Endothelial cell of umbilical vein (primary cell): ENCODE results near the gene ABLIM2. TPM values are rescaled to one million over a fixed set of nuclear protein-coding genes. Genes with fewer than 3 reads are reported as not detected.

Source experiments
- BruUV-seq: library from RNA; stranded (reverse); fragments of 400-500 nt; replicated peaks from 2 replicates; lab custom pipeline; 2021; lab: Mats Ljungman, UMichigan
- CTCF ChIA-PET: fragments of 300-600, 350-600 bp; sonication (Branson Sonifier 250); formaldehyde crosslinking; loops from one replicate; lab custom pipeline; 2021; ENCODE audit warnings: antibody characterized with exemption, inconsistent platforms; lab: Charles Lee
- POLR2A ChIA-PET: fragments of 300-600, 350-600 bp; sonication (Branson Sonifier 250); formaldehyde crosslinking; loops from one replicate; lab custom pipeline; 2021; ENCODE audit warnings: antibody characterized with exemption, inconsistent platforms; lab: Charles Lee
- DNase-seq: peaks from one replicate; pipeline ENCODE4 v3.0.0-alpha.2; 2011; ENCODE audit warnings: low read depth, low spot score
- FAIRE-seq: peaks from 2 replicates; lab custom pipeline; 2011; peaks lifted over from hg19 to GRCh38; lab: Jason Lieb, UNC
- H2AFZ ChIP-seq: 2 replicates; pipeline ENCODE4 v1.6.0; 2012; ENCODE audit warnings: low read depth, low read length, control low read depth, inconsistent platforms
- H3K27ac ChIP-seq: 2 replicates; pipeline ENCODE4 v1.5.1; 2011; ENCODE audit warnings: low read depth, mild to moderate bottlenecking, control low read depth, low read length, moderate library complexity; ENCODE audit not compliant: insufficient read depth
- H3K27me3 ChIP-seq, 2 experiments: 2 replicates each; pipeline versions ENCODE4 v1.6.0 to v1.6.1; 2011; ENCODE audit warnings: low read length in 2 of 2, mixed read lengths in 1 of 2; ENCODE audit not compliant: control insufficient read depth in 2 of 2, insufficient read depth in 2 of 2
- H3K36me3 ChIP-seq, 2 experiments: 2 replicates in 1 of 2; 3 replicates in 1 of 2; pipeline ENCODE4 v1.5.1; 2011; ENCODE audit warnings: low read length in 2 of 2, mild to moderate bottlenecking in 1 of 2, moderate library complexity in 1 of 2; ENCODE audit not compliant: control insufficient read depth in 2 of 2, insufficient read depth in 2 of 2; ENCODE audit errors: extremely low read depth in 1 of 2
- H3K4me1 ChIP-seq: 3 replicates; pipeline ENCODE4 v1.5.1; 2011; ENCODE audit warnings: mild to moderate bottlenecking, low read length; ENCODE audit not compliant: control insufficient read depth, insufficient read depth; ENCODE audit errors: extremely low read depth
- H3K4me2 ChIP-seq: 2 replicates; pipeline ENCODE4 v1.6.1; 2011; ENCODE audit warnings: low read length, control low read depth, mixed read lengths; ENCODE audit not compliant: insufficient read depth
- H3K4me3 ChIP-seq, 3 experiments: fragments of 200-600 bp in 1 of 3; sonication (generic), shearing (Covaris generic) in 1 of 3; replicated peaks in 1 of 3; 2 replicates each; pipeline ENCODE4 v1.5.1; 2011 to 2016; ENCODE audit warnings: control low read depth in 3 of 3, low read length in 3 of 3, mild to moderate bottlenecking in 2 of 3, inconsistent platforms in 1 of 3, low read depth in 1 of 3, moderate library complexity in 1 of 3; ENCODE audit not compliant: insufficient read depth in 1 of 3
- H3K79me2 ChIP-seq: 2 replicates; pipeline ENCODE4 v1.6.0; 2012; ENCODE audit warnings: low read length, inconsistent platforms; ENCODE audit not compliant: control insufficient read depth, insufficient read depth
- H3K9ac ChIP-seq: replicated peaks from 2 replicates; pipeline ENCODE3; 2011; ENCODE audit warnings: low read length, control low read depth; ENCODE audit not compliant: insufficient read depth; ENCODE audit errors: extremely low read depth
- H3K9me1 ChIP-seq: replicated peaks from 3 replicates; pipeline ENCODE4 v1.6.0; 2011; ENCODE audit warnings: mild to moderate bottlenecking, low read length; ENCODE audit not compliant: control insufficient read depth, insufficient read depth; ENCODE audit errors: extremely low read depth
- H3K9me3 ChIP-seq: replicated peaks from 2 replicates; pipeline ENCODE4 v1.5.1; 2012; ENCODE audit warnings: low read length, inconsistent platforms; ENCODE audit not compliant: control insufficient read depth, insufficient read depth
- H4K20me1 ChIP-seq: replicated peaks from 2 replicates; pipeline ENCODE3; 2011; ENCODE audit warnings: mild to moderate bottlenecking, low read length; ENCODE audit not compliant: control insufficient read depth, insufficient read depth; ENCODE audit errors: extremely low read depth
- FOS ChIP-seq: IDR thresholded peaks from 2 replicates; pipeline ENCODE4 v1.6.1; 2011; ENCODE audit warnings: mild to moderate bottlenecking, low read length, moderate library complexity, borderline replicate concordance; ENCODE audit not compliant: insufficient read depth
- GATA2 ChIP-seq: IDR thresholded peaks from 2 replicates; pipeline ENCODE4 v1.7.0; 2011; ENCODE audit warnings: low read depth, mild to moderate bottlenecking, moderate library complexity, mixed read lengths, low read length; ENCODE audit not compliant: insufficient read length, insufficient read depth
- MYC ChIP-seq: IDR thresholded peaks from one replicate; pipeline ENCODE4 v1.6.1; 2011; ENCODE audit warnings: mild to moderate bottlenecking, low read depth, low read length
- POLR2AphosphoS5 ChIP-seq: IDR thresholded peaks from 2 replicates; pipeline ENCODE4 v1.6.1; 2012; ENCODE audit warnings: low read depth, mild to moderate bottlenecking, control low read depth, low read length, moderate library complexity; ENCODE audit not compliant: insufficient read depth
- dilution Hi-C: fragments of 300-500 bp; cut with MboI; formaldehyde crosslinking; loops from one replicate; pipeline ENCODE4 v1.15.0; 2019; ENCODE audit warnings: low sequenced_read_pairs; ENCODE audit not compliant: extremely low pct_ligation_motif_present
- intact Hi-C: fragments of 100-400 bp; cut with micrococcal nuclease; formaldehyde crosslinking; loops from one replicate; pipeline ENCODE4 v1.10.0; 2022
- polyA plus RNA-seq, 4 experiments: library from polyadenylated mRNA; depleted of rRNA in 3 of 4; stranded (reverse) in 3 of 4; unstranded in 1 of 4; fragments of >200 nt; gene quantifications; 2 replicates each; pipeline versions ENCODE4 v1.2.1 to v1.2.3, GENCODE V29; 2011 to 2012; ENCODE audit warnings: missing spikeins in 1 of 4
- total RNA-seq: library from RNA; stranded (reverse); gene quantifications from 2 replicates; pipeline ENCODE4 v1.2.3, GENCODE V29; 2021
- TF ChIP-seq, protein P1 (sequence below), 2 donors: IDR thresholded peaks; 1 replicate in 1 of 2; 2 replicates in 1 of 2; pipeline ENCODE4 v1.5.1; 2011; ENCODE audit warnings: low read length in 2 of 2, mild to moderate bottlenecking in 2 of 2, moderate library complexity in 2 of 2, control low read depth in 1 of 2, inconsistent platforms in 1 of 2, low read depth in 1 of 2; ENCODE audit not compliant: insufficient read depth in 1 of 2; ENCODE audit errors: extremely low read depth in 1 of 2
- TF ChIP-seq, protein P2 (sequence below): IDR thresholded peaks from 2 replicates; pipeline ENCODE4 v1.6.1; 2011; ENCODE audit not compliant: insufficient read depth, insufficient read length

The ABLIM2 gene
- total and polyA plus RNA-seq, 2 donors (not counting 3 experiments of a cell fraction or from before 2014, with no cell fraction given) = 0.28 to 0.66 TPM

DNA sequence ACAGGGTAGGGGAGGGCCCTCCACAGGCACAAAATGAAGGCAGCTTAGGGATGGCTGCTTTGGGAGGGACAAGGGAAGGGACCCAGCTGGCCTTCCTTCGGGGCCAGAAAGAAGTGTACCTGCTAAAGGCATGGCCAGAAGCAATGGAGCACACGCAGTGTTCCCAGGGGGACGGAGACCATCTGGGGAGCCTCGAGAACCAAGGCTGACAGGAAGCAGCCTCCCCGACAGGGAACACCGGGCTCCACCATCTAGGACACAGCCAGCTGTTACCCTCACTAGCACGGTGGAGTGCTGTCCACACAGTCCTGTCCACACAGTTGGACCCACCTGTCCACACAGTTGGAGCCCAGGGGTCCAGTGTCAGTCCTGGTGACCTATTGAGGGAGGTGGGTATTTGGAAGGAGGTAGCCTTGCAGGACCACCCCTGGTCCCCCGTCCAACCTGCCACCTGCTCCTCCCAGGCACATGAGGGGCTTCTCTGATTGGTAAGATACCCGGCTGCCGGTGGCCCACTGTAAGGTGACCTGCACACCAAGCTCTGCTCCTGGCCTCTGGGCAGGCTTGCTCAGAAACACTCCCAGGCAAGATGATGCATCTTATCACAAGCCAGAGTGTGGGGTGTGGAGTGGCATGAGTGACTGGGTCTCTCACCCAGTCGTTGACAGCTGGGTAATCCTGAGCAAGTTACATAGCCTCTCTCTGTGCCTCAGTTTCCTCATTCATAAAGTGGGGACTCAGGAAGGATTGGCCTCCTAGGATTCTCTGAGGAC lies 198.4 kb downstream of the ABLIM2 start:
- ChIA-PET CTCF (interaction anchor here (1.3 to 2.3 kb wide), 2 partner anchors 20 to 22 kb away, joined by 4 to 8 read pairs; partner anchors contain the start of gene AFAP1), POLR2A (no interaction called here)
- no peak overlapping the region for H3K4me3 ChIP-seq
- no peaks in the 10 kb centered on the region for H3K36me3 ChIP-seq
- H3K27ac ChIP-seq = peak overlapping the region; percentile 41
- peak overlapping the region; percentile 13 for H2AFZ ChIP-seq
- H3K79me2 ChIP-seq = no peaks in the 10 kb centered on the region
- peaks cover 38% of the 10 kb centered on the region for H3K4me1 ChIP-seq
- dilution Hi-C loops (no loop called here), intact Hi-C loops (loop anchor here (1.0 kb wide), 1 partner anchor 8 kb away; no protein-coding TSS in a partner anchor)
- H3K4me2 ChIP-seq = no peak overlapping the region
- FAIRE-seq = no peak
- H3K9me1 ChIP-seq = no peaks in the 10 kb centered on the region
- no peaks in the 10 kb centered on the region for H3K27me3 ChIP-seq
- no peaks in the 10 kb centered on the region for H3K9me3 ChIP-seq
- BruUV-seq = no TSS peak
- DNase-seq = no peak
- H3K9ac ChIP-seq = no peak overlapping the region
- TF ChIP-seq POLR2AphosphoS5 (no peak), GATA2 (no peak), MYC (no peak), FOS (no peak)
- TF ChIP-seq, protein P1, sequence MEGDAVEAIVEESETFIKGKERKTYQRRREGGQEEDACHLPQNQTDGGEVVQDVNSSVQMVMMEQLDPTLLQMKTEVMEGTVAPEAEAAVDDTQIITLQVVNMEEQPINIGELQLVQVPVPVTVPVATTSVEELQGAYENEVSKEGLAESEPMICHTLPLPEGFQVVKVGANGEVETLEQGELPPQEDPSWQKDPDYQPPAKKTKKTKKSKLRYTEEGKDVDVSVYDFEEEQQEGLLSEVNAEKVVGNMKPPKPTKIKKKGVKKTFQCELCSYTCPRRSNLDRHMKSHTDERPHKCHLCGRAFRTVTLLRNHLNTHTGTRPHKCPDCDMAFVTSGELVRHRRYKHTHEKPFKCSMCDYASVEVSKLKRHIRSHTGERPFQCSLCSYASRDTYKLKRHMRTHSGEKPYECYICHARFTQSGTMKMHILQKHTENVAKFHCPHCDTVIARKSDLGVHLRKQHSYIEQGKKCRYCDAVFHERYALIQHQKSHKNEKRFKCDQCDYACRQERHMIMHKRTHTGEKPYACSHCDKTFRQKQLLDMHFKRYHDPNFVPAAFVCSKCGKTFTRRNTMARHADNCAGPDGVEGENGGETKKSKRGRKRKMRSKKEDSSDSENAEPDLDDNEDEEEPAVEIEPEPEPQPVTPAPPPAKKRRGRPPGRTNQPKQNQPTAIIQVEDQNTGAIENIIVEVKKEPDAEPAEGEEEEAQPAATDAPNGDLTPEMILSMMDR (IDR thresholded peaks at IDR 0.05; ENCODE audit: extremely low read depth in 1 of 2, insufficient read depth in 1 of 2, low read depth in 1 of 2, low read length in 2 of 2) = no peak
- TF ChIP-seq, protein P2, sequence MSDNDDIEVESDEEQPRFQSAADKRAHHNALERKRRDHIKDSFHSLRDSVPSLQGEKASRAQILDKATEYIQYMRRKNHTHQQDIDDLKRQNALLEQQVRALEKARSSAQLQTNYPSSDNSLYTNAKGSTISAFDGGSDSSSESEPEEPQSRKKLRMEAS = no peak
- H4K20me1 ChIP-seq = no peaks in the 10 kb centered on the region
